ENCODE data around the gene RYR2.

DNA sequence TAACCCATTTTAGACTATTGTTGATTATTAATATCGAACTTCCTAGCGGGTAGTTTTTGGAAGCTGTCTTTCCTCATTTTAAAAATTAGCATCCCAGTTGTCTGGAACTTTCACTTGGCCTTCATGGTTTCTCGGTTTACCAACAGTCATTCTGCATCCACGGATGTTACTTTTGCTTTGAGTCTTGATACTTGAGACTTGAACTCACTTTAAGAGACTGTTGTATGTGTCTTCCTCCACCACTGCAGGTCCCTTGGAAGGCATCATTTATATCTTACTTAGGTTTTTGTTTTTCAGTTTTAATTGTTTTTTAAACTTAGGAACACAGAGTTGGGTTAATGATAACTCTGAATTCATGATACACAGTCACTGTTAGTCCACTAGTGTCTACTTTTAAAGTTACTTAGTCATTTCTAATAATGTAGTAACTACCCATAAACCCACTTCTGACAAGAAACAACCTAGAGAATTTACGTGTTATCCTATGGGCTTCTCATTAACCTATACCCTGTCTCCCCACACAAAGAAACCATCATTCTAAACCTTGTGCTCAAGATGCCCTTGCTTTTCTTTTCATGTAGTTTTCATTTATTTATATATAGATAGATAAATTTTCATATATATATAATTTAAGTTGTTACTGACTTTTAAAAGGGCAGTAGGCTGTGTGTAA, 696.1 kb downstream of the RYR2 start:
- TF ChIP-seq CTCF (IDR thresholded peaks at IDR 0.05), result no peak
- no peak for TF ChIP-seq POLR2A (IDR thresholded peaks at IDR 0.05)

Measured in esophagus squamous epithelium (tissue), 4 donors.